Measurements from ENCODE around the gene TRIM59.

TRIM59 gene

GRCh38 chr3:160402221-160403027 is 47.2 kb downstream of the TRIM59 start:
- DNase-seq: peak in 1 of 2 donors; percentile 1

GRCh38 chr3:160401291-160402095 is 48.1 kb downstream of the TRIM59 start:
- DNase-seq: peak; percentile 39 to 48

- no peak for DNase-seq
These were observed 48.9 kb downstream of the TRIM59 start for GRCh38 chr3:160400702-160401150.

- DNase-seq: peak; percentile 85 to 87
These were observed 49.4 kb downstream of the TRIM59 start for GRCh38 chr3:160400030-160400701.

- peak; percentile 96 to 97 for DNase-seq
These were observed 50.2 kb downstream of the TRIM59 start, which contains the start of the genes IFT80 and SMC4 for GRCh38 chr3:160399125-160400029. TSS of gene IFT80 (minus strand) at chr3:160399225. CDS start at chr3:160384600, 14,625 bp downstream. TSS of gene SMC4 (plus strand) at chr3:160399650. CDS start at chr3:160400827, 1,177 bp downstream.

GRCh38 chr3:160398820-160399124 is 50.8 kb downstream of the TRIM59 start:
- no peak for DNase-seq

- no peak for DNase-seq
These were observed 54.3 kb downstream of the TRIM59 start for GRCh38 chr3:160395297-160395696.

- no peak for DNase-seq
These were observed 55.6 kb downstream of the TRIM59 start for GRCh38 chr3:160394009-160394392.

- DNase-seq: no peak
These were observed 56.1 kb downstream of the TRIM59 start for GRCh38 chr3:160393346-160394008.

- no peak for DNase-seq
These were observed 56.8 kb downstream of the TRIM59 start for GRCh38 chr3:160392798-160393197.

- DNase-seq: no peak
These were observed 58.9 kb downstream of the TRIM59 start for GRCh38 chr3:160390565-160391138.
